H1 (cell line): Measurements from ENCODE around the gene SULF2. TPM values are rescaled to one million over a fixed set of nuclear protein-coding genes. Genes with fewer than 3 reads are reported as not detected.

Experiments
- CTCF ChIA-PET: fragments of 300-600 bp; sonication (Branson Sonifier 250); formaldehyde crosslinking; loops from one replicate; lab custom pipeline; 2021; ENCODE audit not compliant: partially characterized antibody; lab: Charles Lee
- POLR2A ChIA-PET: fragments of 300-600 bp; sonication (Branson Sonifier 250); formaldehyde crosslinking; loops from one replicate; lab custom pipeline; 2021; ENCODE audit warnings: inconsistent platforms; ENCODE audit not compliant: partially characterized antibody; lab: Charles Lee
- DNase-seq, 2 experiments: peaks; one replicate each; pipeline versions ENCODE4 v3.0.0 to v3.0.0-alpha.2; 2010 to 2022; ENCODE audit warnings: low spot score in 2 of 2, low read depth in 1 of 2, mixed read lengths in 1 of 2
- FAIRE-seq: peaks from 2 replicates; lab custom pipeline; 2011; peaks lifted over from hg19 to GRCh38; lab: Jason Lieb, UNC
- H2AFZ ChIP-seq: 2 replicates; pipeline ENCODE4 v1.8.1; 2012; ENCODE audit warnings: low read length, inconsistent platforms
- H2AK5ac ChIP-seq: 2 replicates; pipeline ENCODE4 v1.6.1; 2013; ENCODE audit warnings: low read depth, low read length
- H2BK120ac ChIP-seq: replicated peaks from 2 replicates; pipeline ENCODE3; 2013; ENCODE audit warnings: low read depth, low read length, inconsistent platforms
- H2BK12ac ChIP-seq: 2 replicates; pipeline ENCODE4 v1.6.1; 2013; ENCODE audit warnings: low read depth, low read length
- H2BK15ac ChIP-seq: 2 replicates; pipeline ENCODE4 v1.6.1; 2013; ENCODE audit warnings: low read length
- H2BK20ac ChIP-seq: 2 replicates; pipeline ENCODE4 v1.6.1; 2013; ENCODE audit warnings: low read length
- H2BK5ac ChIP-seq: 2 replicates; pipeline ENCODE4 v1.6.1; 2013; ENCODE audit warnings: low read depth, low read length
- H3K14ac ChIP-seq: 2 replicates; pipeline ENCODE4 v1.6.1; 2013; ENCODE audit warnings: inconsistent platforms; ENCODE audit not compliant: insufficient read length
- H3K18ac ChIP-seq: 2 replicates; pipeline ENCODE4 v1.6.1; 2013; ENCODE audit warnings: low read length; ENCODE audit errors: extremely low read depth
- H3K23ac ChIP-seq: 2 replicates; pipeline ENCODE4 v1.6.1; 2013; ENCODE audit warnings: inconsistent platforms; ENCODE audit not compliant: insufficient read length
- H3K23me2 ChIP-seq: 2 replicates; pipeline ENCODE4 v1.6.1; 2013; ENCODE audit warnings: low read depth, low read length
- H3K27ac ChIP-seq: 2 replicates; pipeline ENCODE4 v1.6.1; 2011; ENCODE audit warnings: low read depth, low read length, inconsistent platforms
- H3K27me3 ChIP-seq, 4 experiments: replicated peaks in 1 of 4; 1 replicate in 1 of 4; 2 replicates in 3 of 4; pipeline versions ENCODE4 v1.6.1 to v1.8.1; 2011 to 2013; ENCODE audit warnings: low read length in 3 of 4, mild to moderate bottlenecking in 3 of 4, inconsistent platforms in 2 of 4, mixed read lengths in 2 of 4, moderate library complexity in 1 of 4; ENCODE audit not compliant: control insufficient read depth in 3 of 4, insufficient read depth in 3 of 4; ENCODE audit errors: extremely low read depth in 1 of 4
- H3K36me3 ChIP-seq, 4 experiments: 2 replicates each; pipeline versions ENCODE4 v1.6.1 to v1.8.1; 2011 to 2013; ENCODE audit warnings: mild to moderate bottlenecking in 4 of 4, low read length in 3 of 4, moderate library complexity in 2 of 4, control low read depth in 1 of 4, inconsistent platforms in 1 of 4; ENCODE audit not compliant: insufficient read depth in 4 of 4, control insufficient read depth in 2 of 4
- H3K4ac ChIP-seq: replicated peaks from 2 replicates; pipeline ENCODE3; 2013; ENCODE audit warnings: low read length, low read depth, mixed read lengths, inconsistent platforms; ENCODE audit not compliant: insufficient read length
- H3K4me1 ChIP-seq, 4 experiments: replicated peaks in 1 of 4; 1 replicate in 1 of 4; 2 replicates in 3 of 4; pipeline versions ENCODE4 v1.6.1 to v1.8.1; 2011 to 2013; ENCODE audit warnings: low read length in 3 of 4, inconsistent platforms in 2 of 4, mixed read lengths in 1 of 4; ENCODE audit not compliant: insufficient read depth in 4 of 4, control insufficient read depth in 3 of 4
- H3K4me2 ChIP-seq, 2 experiments: 2 replicates each; pipeline versions ENCODE4 v1.6.1 to v1.8.1; 2011 to 2013; ENCODE audit warnings: low read depth in 2 of 2, low read length in 2 of 2, control low read depth in 1 of 2, inconsistent platforms in 1 of 2, mild to moderate bottlenecking in 1 of 2; ENCODE audit not compliant: insufficient read depth in 1 of 2
- H3K4me3 ChIP-seq, 4 experiments: fragments of 200-600, 300-600 bp in 1 of 4; sonication (generic), shearing (Covaris generic), sonication (Bioruptor Twin) in 1 of 4; 2 replicates each; pipeline versions ENCODE4 v1.5.1 to v1.8.1; 2011 to 2016; ENCODE audit warnings: low read length in 4 of 4, low read depth in 3 of 4, control low read depth in 2 of 4, inconsistent platforms in 2 of 4, mild to moderate bottlenecking in 2 of 4, mixed read lengths in 1 of 4, moderate library complexity in 1 of 4; ENCODE audit not compliant: insufficient read depth in 2 of 4; ENCODE audit errors: extremely low read depth in 1 of 4
- H3K56ac ChIP-seq: replicated peaks from 2 replicates; pipeline ENCODE3; 2013; ENCODE audit warnings: low read depth, mild to moderate bottlenecking, mixed read lengths, low read length, inconsistent platforms; ENCODE audit not compliant: insufficient read length
- H3K79me1 ChIP-seq: 2 replicates; pipeline ENCODE4 v1.6.1; 2013; ENCODE audit warnings: low read depth, low read length, control low read depth
- H3K79me2 ChIP-seq, 2 experiments: 2 replicates each; pipeline versions ENCODE4 v1.6.1 to v1.8.1; 2012 to 2013; ENCODE audit warnings: low read length in 2 of 2, mild to moderate bottlenecking in 2 of 2, inconsistent platforms in 1 of 2; ENCODE audit not compliant: insufficient read depth in 2 of 2, control insufficient read depth in 1 of 2
- H3K9ac ChIP-seq, 4 experiments: replicated peaks in 1 of 4; 1 replicate in 1 of 4; 2 replicates in 3 of 4; pipeline versions ENCODE4 v1.6.1 to v1.8.1; 2011 to 2013; ENCODE audit warnings: low read depth in 3 of 4, low read length in 3 of 4, control low read depth in 2 of 4, mild to moderate bottlenecking in 2 of 4, moderate library complexity in 2 of 4, inconsistent platforms in 1 of 4; ENCODE audit errors: extremely low read depth in 1 of 4
- H3K9me3 ChIP-seq, 2 experiments: 2 replicates each; pipeline versions ENCODE4 v1.6.1 to v1.8.1; 2012 to 2013; ENCODE audit warnings: mild to moderate bottlenecking in 2 of 2, moderate library complexity in 2 of 2, control low read depth in 1 of 2, inconsistent platforms in 1 of 2, low read depth in 1 of 2, low read length in 1 of 2, mixed read lengths in 1 of 2; ENCODE audit not compliant: insufficient read depth in 2 of 2
- H4K20me1 ChIP-seq, 2 experiments: replicated peaks in 1 of 2; 2 replicates each; pipeline versions ENCODE3 to v1.8.1; 2011 to 2013; ENCODE audit warnings: inconsistent platforms in 2 of 2, low read length in 2 of 2, mild to moderate bottlenecking in 1 of 2; ENCODE audit not compliant: insufficient read depth in 2 of 2, control insufficient read depth in 1 of 2
- H4K5ac ChIP-seq: 2 replicates; pipeline ENCODE4 v1.6.1; 2013; ENCODE audit warnings: low read length, low read depth, mixed read lengths, inconsistent platforms; ENCODE audit not compliant: insufficient read length
- H4K8ac ChIP-seq: 2 replicates; pipeline ENCODE4 v1.8.0; 2013; ENCODE audit warnings: mild to moderate bottlenecking, moderate library complexity, low read length, inconsistent platforms; ENCODE audit not compliant: insufficient read depth; ENCODE audit errors: extremely low read depth
- H4K91ac ChIP-seq: replicated peaks from 2 replicates; pipeline ENCODE3; 2013; ENCODE audit warnings: low read length, mixed read lengths, inconsistent platforms; ENCODE audit not compliant: insufficient read length
- BACH1 ChIP-seq: IDR thresholded peaks from 2 replicates; pipeline ENCODE4 v1.6.1; 2012; ENCODE audit warnings: low read length, improper control_type of control experiment
- BCL11A ChIP-seq, 2 experiments: IDR thresholded peaks; one replicate each; pipeline ENCODE4 v1.6.1; 2011; ENCODE audit warnings: low read depth in 2 of 2, low read length in 2 of 2, mild to moderate bottlenecking in 2 of 2
- CHD2 ChIP-seq: IDR thresholded peaks from 2 replicates; pipeline ENCODE4 v1.6.1; 2012; ENCODE audit warnings: low read length, improper control_type of control experiment
- CREB1 ChIP-seq: IDR thresholded peaks from 2 replicates; pipeline ENCODE4 v1.6.1; 2012; ENCODE audit warnings: inconsistent platforms
- CTBP2 ChIP-seq: IDR thresholded peaks from 2 replicates; pipeline ENCODE4 v1.7.0; 2011; ENCODE audit warnings: borderline replicate concordance, mild to moderate bottlenecking, moderate library complexity, mixed read lengths, low read length; ENCODE audit not compliant: insufficient read depth, insufficient read length
- EGR1 ChIP-seq: IDR thresholded peaks from 2 replicates; pipeline ENCODE4 v1.6.1; 2011; ENCODE audit warnings: low read depth, low read length, borderline replicate concordance
- HDAC6 ChIP-seq: IDR thresholded peaks from one replicate; pipeline ENCODE4 v1.7.1; 2012; ENCODE audit warnings: low read depth, mild to moderate bottlenecking, inconsistent platforms, low read length, moderate library complexity
- KDM5A ChIP-seq: fragments of 200-600 bp; IDR thresholded peaks from 2 replicates; pipeline ENCODE4 v1.7.1; 2012; ENCODE audit warnings: mild to moderate bottlenecking, low read length, inconsistent platforms, mixed read lengths
- PHF8 ChIP-seq: fragments of 200-600 bp; sonication (generic); conservative IDR thresholded peaks from 2 replicates; pipeline ENCODE4 v1.7.1; 2012; ENCODE audit warnings: low read depth, mild to moderate bottlenecking, inconsistent platforms, low read length, moderate library complexity
- POLR2AphosphoS5 ChIP-seq: IDR thresholded peaks from 2 replicates; pipeline ENCODE4 v1.6.1; 2011; ENCODE audit warnings: low read depth, low read length
- RNF2 ChIP-seq: fragments of 200-900, 300-1000 bp; sonication (generic); IDR thresholded peaks from 2 replicates; pipeline ENCODE4 v1.7.1; 2016; ENCODE audit warnings: borderline replicate concordance, low read depth, mild to moderate bottlenecking, antibody characterized with exemption, low read length; ENCODE audit not compliant: poor library complexity, severe bottlenecking; ENCODE audit errors: missing control alignments
- SAP30 ChIP-seq: fragments of 300-600 bp; sonication (generic); IDR thresholded peaks from 2 replicates; pipeline ENCODE4 v1.7.1; 2012; ENCODE audit warnings: low read length, moderate library complexity, mild to moderate bottlenecking, inconsistent platforms; ENCODE audit not compliant: insufficient read depth, insufficient replicate concordance
- SIN3A ChIP-seq, 2 experiments: IDR thresholded peaks in 1 of 2; conservative IDR thresholded peaks in 1 of 2; 2 replicates each; pipeline ENCODE4 v1.6.1; 2011 to 2012; ENCODE audit warnings: low read length in 2 of 2, improper control_type of control experiment in 1 of 2, low read depth in 1 of 2, mild to moderate bottlenecking in 1 of 2
- TAF1 ChIP-seq: IDR thresholded peaks from 2 replicates; pipeline ENCODE4 v1.6.1; 2011; ENCODE audit warnings: mild to moderate bottlenecking, low read depth, low read length
- TCF12 ChIP-seq: IDR thresholded peaks from 2 replicates; pipeline ENCODE4 v1.6.1; 2011; ENCODE audit warnings: low read depth, mild to moderate bottlenecking, low read length
- WGBS, 2 experiments: shearing (Covaris generic) in 1 of 2; methylation state at CpG; one replicate each; pipeline versions ENCODE4 v1.1.6 to v1.1.7; 2013 to 2015; ENCODE audit warnings: low lambda C conversion rate in 2 of 2, mixed read lengths in 2 of 2, inconsistent platforms in 1 of 2, low coverage in 1 of 2, missing lambda C conversion rate in 1 of 2; ENCODE audit not compliant: insufficient replicate concordance in 2 of 2, insufficient coverage in 1 of 2, insufficient read length in 1 of 2; ENCODE audit errors: extremely low coverage in 1 of 2, missing lambda C conversion rate in 1 of 2; 5-methylcytosine and 5-hydroxymethylcytosine counted together
- polyA plus RNA-seq, 7 experiments: library from polyadenylated mRNA; depleted of rRNA in 3 of 7; stranded (reverse) in 5 of 7; unstranded in 2 of 7; fragments of >200 nt in 5 of 7; fragments of 200-250 nt in 2 of 7; gene quantifications; 1 replicate in 5 of 7; 2 replicates in 1 of 7; 4 replicates in 1 of 7; pipeline versions ENCODE4 v1.2.1 to v1.2.3, GENCODE V29; 2011 to 2013; ENCODE audit warnings: missing spikeins in 2 of 7, mixed read lengths in 2 of 7
- total RNA-seq: library from RNA; stranded (reverse); fragmentation: NEBNext Ultra II Directional; extraction: Animal tissue kit (Norgen Biotek cat#: 25700); gene quantifications from 2 replicates; pipeline ENCODE4 v1.2.1, GENCODE V29; 2021

Gene SULF2
- total and polyA plus RNA-seq, 2 of the 8 experiments (the other 6 are each of a cell fraction or from before 2014, with no cell fraction given) = 15.7 to 28.2 TPM

- no peak overlapping the region for H3K27ac ChIP-seq
- WGBS, 2 experiments = 90% methylated on average over 11 of the region's 11 CpGs; no CpG with 5 or more reads in 1 of the 2 experiments
- no peak overlapping the region for H4K8ac ChIP-seq
- no peak overlapping the region for H3K9ac ChIP-seq
- H4K20me1 ChIP-seq = no peaks in the 10 kb centered on the region
- no peak overlapping the region for H3K18ac ChIP-seq
- no peak overlapping the region for H2BK12ac ChIP-seq
- no peaks in the 10 kb centered on the region for H3K23me2 ChIP-seq
- no peak overlapping the region for H2BK15ac ChIP-seq
- no peak overlapping the region for H2AK5ac ChIP-seq
- no peak overlapping the region for H4K5ac ChIP-seq
- FAIRE-seq (no peak), DNase-seq (no peak)
- no peaks in the 10 kb centered on the region for H3K4me1 ChIP-seq
- H3K4ac ChIP-seq = no peak overlapping the region
- POLR2A ChIA-PET = no interaction called here
- H3K4me3 ChIP-seq = no peak overlapping the region
- H3K79me1 ChIP-seq = no peaks in the 10 kb centered on the region
- H3K79me2 ChIP-seq = no peaks in the 10 kb centered on the region
- H3K9me3 ChIP-seq = peaks cover 18 to 20% of the 10 kb centered on the region in 2 experiments
- H2AFZ ChIP-seq = no peak overlapping the region
- H2BK5ac ChIP-seq = no peak overlapping the region
- H3K36me3 ChIP-seq = no peaks in the 10 kb centered on the region; a peak in 1 of 8 replicates
- H3K27me3 ChIP-seq = no peaks in the 10 kb centered on the region
- no peak overlapping the region for H3K4me2 ChIP-seq
- CTCF ChIA-PET = interaction anchor here (0.6 to 1.4 kb wide), 3 partner anchors 19 to 254 kb away, joined by 3 to 4 read pairs (median 3); no protein-coding TSS in a partner anchor
- H3K14ac ChIP-seq = no peak overlapping the region
- no peak overlapping the region for H2BK20ac ChIP-seq
- no peak overlapping the region for H3K56ac ChIP-seq
- H2BK120ac ChIP-seq = no peak overlapping the region
- H3K23ac ChIP-seq = no peak overlapping the region
- H4K91ac ChIP-seq = no peak overlapping the region
- TF ChIP-seq BCL11A (IDR thresholded peaks at IDR 0.05; ENCODE audit: low read depth in 2 of 2, low read length in 2 of 2) (no peak), RNF2 (no peak), KDM5A (no peak), EGR1 (no peak), CTBP2 (no peak), BACH1 (no peak), HDAC6 (no peak), CHD2 (no peak), CREB1 (no peak), PHF8 (no peak), TCF12 (no peak), TAF1 (no peak), SIN3A (conservative IDR thresholded peaks at IDR 0.05 in 1 of 2, IDR thresholded peaks at IDR 0.05 in 1 of 2; ENCODE audit: low read depth in 1 of 2, low read length in 2 of 2) (no peak), POLR2AphosphoS5 (no peak), SAP30 (no peak)
Measured at GRCh38 chr20:47696856-47697255, 88.4 kb downstream of the SULF2 start.
